Muscle layer of duodenum (tissue), 2 donors: Measurements from ENCODE around the gene PVALEF.

Source experiments
- H3K27ac ChIP-seq: one replicate; pipeline ENCODE4 v1.7.0; 2013; ENCODE audit warnings: mild to moderate bottlenecking, low read length
- H3K27me3 ChIP-seq: one replicate; pipeline ENCODE4 v1.7.0; 2013; ENCODE audit warnings: low read depth, mild to moderate bottlenecking, control low read depth, low read length
- H3K36me3 ChIP-seq, 2 donors: one replicate each; pipeline ENCODE4 v1.7.0; 2013; ENCODE audit warnings: low read length in 2 of 2, control low read depth in 1 of 2, mild to moderate bottlenecking in 1 of 2; ENCODE audit not compliant: insufficient read depth in 2 of 2, control insufficient read depth in 1 of 2
- H3K4me1 ChIP-seq, 2 donors: one replicate each; pipeline ENCODE4 v1.7.0; 2013; ENCODE audit warnings: low read length in 2 of 2, mild to moderate bottlenecking in 2 of 2, control low read depth in 1 of 2, moderate library complexity in 1 of 2; ENCODE audit not compliant: insufficient read depth in 2 of 2, control insufficient read depth in 1 of 2
- H3K4me3 ChIP-seq, 2 donors: one replicate each; pipeline ENCODE4 v1.7.0; 2013; ENCODE audit warnings: low read length in 2 of 2, low read depth in 1 of 2, mild to moderate bottlenecking in 1 of 2
- H3K9me3 ChIP-seq, 2 donors: one replicate each; pipeline ENCODE4 v1.7.0; 2013; ENCODE audit warnings: low read length in 2 of 2, control low read depth in 1 of 2, mild to moderate bottlenecking in 1 of 2; ENCODE audit not compliant: control insufficient read depth in 1 of 2
- donor health status: healthy.

PVALEF gene

DNA sequence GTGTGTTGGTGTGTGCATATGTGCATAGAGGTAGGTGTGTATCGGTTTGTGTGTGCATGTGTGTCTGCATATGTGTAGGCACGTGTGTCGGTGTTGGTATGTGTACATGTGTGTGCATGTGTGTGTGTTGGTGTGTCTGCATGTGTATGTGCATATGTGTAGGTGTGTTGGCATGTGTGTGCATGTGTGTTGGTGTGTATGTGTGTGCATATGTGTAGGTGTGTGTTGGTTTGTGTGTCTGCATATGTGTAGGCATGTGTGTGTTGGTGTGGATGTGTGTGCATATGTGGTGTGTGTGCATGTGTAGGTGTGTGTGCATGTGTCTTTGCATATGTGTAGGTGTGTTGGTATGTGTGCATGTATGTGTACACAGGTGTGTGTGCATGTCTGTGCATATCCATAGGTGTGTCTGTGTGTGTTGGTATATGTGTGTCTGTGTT lies 4.6 kb downstream of the PVALEF start:
- Histone ChIP-seq H3K4me3 (no peak overlapping the region), H3K27ac (no peak overlapping the region), H3K4me1 (peaks cover 0 to 13% of the 10 kb centered on the region in 2 donors), H3K9me3 (no peaks in the 10 kb centered on the region), H3K27me3 (no peaks in the 10 kb centered on the region), H3K36me3 (no peaks in the 10 kb centered on the region)

DNA sequence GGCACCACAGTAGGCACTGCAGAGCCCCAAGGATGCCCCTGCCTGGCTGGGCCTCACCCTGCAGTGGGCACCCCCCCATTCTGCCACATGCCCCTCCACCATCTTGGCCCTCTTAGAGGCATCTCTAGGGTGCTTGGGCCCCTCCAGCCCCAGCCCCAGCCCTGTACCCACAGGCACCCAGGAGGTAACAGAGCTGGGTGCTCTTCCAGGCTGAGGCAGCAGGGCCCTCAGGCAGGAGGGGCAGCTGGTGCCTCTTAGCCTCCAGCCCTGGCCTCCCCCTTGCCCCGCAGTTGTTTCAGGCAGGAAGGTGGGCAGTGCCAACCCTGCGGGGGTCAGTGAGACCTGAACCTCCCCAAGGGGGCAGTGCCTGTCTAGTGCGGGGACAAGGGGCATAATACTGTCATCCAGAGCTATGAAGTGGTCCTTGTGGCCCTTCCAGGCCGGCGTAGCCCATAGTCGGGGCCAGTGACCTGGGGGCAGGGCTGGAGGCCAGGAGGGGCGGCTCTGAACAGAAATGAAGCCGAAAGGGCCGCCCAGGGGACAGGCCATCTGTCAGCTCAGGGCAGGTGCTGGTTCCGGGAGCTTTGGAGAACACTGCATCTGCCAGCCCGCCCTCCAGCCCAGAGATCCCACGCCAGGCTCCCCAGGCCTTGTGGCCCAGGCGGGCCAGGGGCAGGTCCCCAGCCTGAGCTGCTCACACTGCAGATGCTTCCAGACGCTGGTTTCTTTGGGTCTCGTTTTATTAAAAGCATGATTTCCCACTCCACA lies 5.6 kb downstream of the PVALEF start:
- Histone ChIP-seq H3K4me3 (no peak overlapping the region), H3K9me3 (peaks cover 0 to 5% of the 10 kb centered on the region in 2 donors), H3K4me1 (peaks cover 0 to 6% of the 10 kb centered on the region in 2 donors), H3K36me3 (no peaks in the 10 kb centered on the region), H3K27me3 (no peaks in the 10 kb centered on the region), H3K27ac (no peak overlapping the region)

DNA sequence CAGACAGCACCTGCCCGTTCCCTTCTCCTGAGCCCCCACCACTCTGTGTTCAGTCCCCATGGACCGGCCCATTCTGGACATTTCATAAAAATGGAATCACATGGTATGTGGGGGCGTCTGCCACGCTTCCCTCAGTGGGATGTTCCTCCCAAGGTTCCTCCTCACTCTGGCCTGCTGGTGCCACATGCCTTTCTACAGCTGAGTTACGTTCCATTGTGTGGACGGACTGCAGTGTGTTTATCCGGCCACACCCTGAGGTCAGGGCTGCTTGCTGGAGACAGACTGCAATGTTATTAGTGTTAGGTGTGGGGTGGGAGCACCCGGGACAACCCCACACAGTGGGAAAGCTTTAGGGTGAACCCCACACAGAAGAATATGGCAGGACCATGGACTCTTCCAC lies 6.6 kb downstream of the PVALEF start:
- H3K9me3 ChIP-seq = peaks cover 0 to 5% of the 10 kb centered on the region in 2 donors
- H3K4me1 ChIP-seq = no peaks in the 10 kb centered on the region
- H3K27me3 ChIP-seq = no peaks in the 10 kb centered on the region
- no peak overlapping the region for H3K27ac ChIP-seq
- H3K36me3 ChIP-seq = no peaks in the 10 kb centered on the region
- H3K4me3 ChIP-seq = no peak overlapping the region

DNA sequence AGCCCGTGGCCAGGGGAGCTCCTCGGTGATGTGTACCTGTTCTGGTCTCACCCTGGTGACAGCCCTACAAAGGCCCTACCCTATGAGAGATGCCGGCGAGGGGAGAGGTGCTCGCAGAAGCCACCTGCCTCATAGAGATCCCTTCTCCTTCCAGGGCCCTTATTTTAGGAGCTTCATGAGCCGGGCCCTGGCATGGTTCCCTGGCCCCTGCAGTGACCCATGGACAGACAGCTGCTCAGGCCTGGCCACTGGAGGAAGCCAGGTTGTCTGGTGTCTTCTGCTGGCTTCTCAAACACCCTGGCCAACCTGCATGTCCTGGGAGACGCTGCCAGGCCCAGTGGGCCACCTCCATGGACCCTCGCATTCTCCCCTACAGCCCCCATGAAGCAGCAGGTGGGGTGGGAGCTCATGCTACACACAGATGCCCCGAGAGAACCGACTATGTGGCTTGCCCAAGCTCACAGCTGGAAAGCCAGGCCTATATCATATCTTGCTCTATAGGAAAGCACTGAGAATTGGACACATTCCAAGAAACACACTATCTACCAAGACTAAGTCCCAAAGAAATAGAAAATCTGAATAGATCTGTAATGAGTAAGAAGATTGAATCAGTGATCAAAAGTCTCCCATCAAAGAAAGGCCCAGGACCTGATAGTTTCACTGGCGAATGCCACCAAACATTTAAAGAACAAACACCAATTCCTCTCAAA lies 7.9 kb downstream of the PVALEF start:
- H3K36me3 ChIP-seq = no peaks in the 10 kb centered on the region
- peaks cover 0 to 5% of the 10 kb centered on the region in 2 donors for H3K9me3 ChIP-seq
- no peak overlapping the region for H3K4me3 ChIP-seq
- H3K4me1 ChIP-seq = no peaks in the 10 kb centered on the region
- no peaks in the 10 kb centered on the region for H3K27me3 ChIP-seq
- H3K27ac ChIP-seq = no peak overlapping the region

DNA sequence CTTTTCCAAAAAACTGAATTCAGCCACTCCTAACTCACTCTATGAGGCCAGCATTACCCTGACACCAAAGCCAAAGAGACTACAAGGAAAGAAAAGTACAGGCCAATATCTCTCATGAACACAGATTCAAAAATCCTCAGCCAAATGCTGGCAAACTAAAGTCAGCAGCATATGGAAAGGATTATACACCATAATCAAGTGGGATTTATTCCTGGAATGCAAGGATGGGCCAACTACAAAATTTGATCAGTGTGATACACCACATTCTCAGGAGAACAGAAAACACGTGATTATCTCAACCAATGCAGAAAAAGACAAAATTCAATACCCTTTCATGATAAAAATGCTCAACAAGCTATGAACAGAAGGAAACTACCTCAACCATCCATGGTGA lies 8.5 kb downstream of the PVALEF start:
- Histone ChIP-seq H3K4me1 (no peaks in the 10 kb centered on the region), H3K27ac (no peak overlapping the region), H3K27me3 (no peaks in the 10 kb centered on the region), H3K4me3 (no peak overlapping the region), H3K36me3 (no peaks in the 10 kb centered on the region), H3K9me3 (peaks cover 0 to 5% of the 10 kb centered on the region in 2 donors)

DNA sequence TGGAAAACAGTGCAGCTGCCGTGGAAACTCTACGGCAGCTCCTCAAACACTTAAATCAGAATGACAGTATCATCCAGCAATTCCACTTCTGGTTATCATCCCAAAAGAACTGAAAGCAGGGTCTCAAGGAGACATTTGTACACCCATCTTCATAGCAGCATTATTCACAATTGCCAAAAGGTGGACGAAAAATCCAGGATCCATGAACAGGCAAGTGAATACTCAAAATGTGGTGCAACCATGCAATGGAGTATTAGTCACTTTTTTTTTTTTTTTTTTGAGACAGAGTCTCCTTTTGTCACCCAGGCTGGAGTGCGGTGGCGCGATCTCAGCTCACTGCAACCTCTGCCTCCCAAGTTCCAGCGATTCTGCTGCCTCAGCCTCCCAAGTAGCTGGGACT lies 11.4 kb downstream of the PVALEF start:
- Histone ChIP-seq H3K27ac (no peak overlapping the region), H3K4me1 (no peaks in the 10 kb centered on the region), H3K4me3 (no peak overlapping the region), H3K9me3 (peaks cover 0 to 5% of the 10 kb centered on the region in 2 donors), H3K36me3 (no peaks in the 10 kb centered on the region), H3K27me3 (no peaks in the 10 kb centered on the region)

DNA sequence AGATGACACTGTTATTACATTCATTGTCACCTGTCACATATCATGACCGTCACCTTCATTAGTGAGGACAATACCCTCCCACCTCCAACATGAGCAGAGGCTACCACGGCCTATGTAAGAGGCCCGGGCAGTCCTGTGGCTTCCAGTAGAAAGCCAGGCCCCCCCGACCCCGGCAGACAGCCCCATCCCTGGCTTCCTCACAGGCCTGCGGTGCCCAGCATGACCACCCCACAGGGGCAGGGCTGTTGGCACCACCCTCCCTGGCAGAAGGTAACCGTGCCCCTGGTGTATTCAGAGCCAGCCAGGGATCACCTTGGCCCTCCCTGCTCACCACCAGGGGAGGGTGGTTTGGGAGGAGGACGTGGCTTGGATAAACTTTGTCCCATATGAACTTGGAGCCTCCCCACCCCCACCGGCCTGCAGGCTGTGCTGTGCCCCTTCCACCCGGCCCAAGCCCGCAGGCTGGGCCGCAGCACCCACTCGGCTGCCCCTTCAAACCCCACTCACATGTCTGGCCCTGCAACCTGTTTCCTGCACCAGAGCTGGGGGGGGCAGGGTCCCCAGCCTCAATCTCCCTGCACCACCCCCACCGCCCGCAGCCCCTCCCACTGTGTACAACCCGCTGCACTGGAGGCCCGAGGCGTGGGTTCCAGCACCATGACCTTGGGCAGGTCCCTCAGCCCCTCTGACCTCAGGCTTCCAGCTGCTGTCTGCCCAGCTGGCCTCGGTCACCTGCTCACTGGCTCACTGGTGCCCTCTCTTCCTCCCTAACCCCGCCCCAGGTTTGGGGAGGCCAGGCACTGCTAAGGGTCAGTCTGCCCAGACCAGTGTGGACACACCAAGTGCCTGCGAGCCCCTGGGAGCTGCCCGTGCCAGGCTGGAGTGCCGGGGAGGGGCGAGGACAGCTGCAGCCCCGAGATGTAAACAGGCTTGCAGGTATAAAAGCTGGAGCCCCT lies 13.1 kb downstream of the PVALEF start:
- Histone ChIP-seq H3K27ac (no peak overlapping the region), H3K36me3 (no peaks in the 10 kb centered on the region), H3K4me3 (no peak overlapping the region), H3K4me1 (no peaks in the 10 kb centered on the region), H3K27me3 (no peaks in the 10 kb centered on the region), H3K9me3 (peaks cover 0 to 5% of the 10 kb centered on the region in 2 donors)

DNA sequence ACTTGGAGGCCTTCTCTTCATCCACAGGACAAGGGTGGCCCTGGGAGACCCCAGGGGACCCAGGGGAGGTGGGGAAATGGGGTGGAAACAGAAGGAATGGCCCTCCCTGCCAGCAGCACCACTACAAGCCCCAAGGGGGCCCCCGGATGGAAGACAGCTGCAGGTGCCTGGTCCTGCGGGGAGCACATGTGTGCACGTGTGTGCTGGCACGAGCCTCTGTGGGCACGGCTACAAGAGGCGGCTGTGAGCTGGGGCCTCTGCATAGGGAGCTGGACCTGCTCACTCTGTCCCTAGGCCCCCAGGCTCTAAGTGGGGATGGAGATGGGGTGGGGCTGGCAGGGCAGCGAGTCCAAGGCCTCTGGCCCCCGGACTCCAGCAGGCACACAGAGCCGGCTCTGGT lies 13.9 kb downstream of the PVALEF start:
- no peak overlapping the region for H3K4me3 ChIP-seq
- no peaks in the 10 kb centered on the region for H3K27me3 ChIP-seq
- peaks cover 0 to 5% of the 10 kb centered on the region in 2 donors for H3K9me3 ChIP-seq
- no peaks in the 10 kb centered on the region for H3K36me3 ChIP-seq
- no peak overlapping the region for H3K27ac ChIP-seq
- H3K4me1 ChIP-seq = no peaks in the 10 kb centered on the region

DNA sequence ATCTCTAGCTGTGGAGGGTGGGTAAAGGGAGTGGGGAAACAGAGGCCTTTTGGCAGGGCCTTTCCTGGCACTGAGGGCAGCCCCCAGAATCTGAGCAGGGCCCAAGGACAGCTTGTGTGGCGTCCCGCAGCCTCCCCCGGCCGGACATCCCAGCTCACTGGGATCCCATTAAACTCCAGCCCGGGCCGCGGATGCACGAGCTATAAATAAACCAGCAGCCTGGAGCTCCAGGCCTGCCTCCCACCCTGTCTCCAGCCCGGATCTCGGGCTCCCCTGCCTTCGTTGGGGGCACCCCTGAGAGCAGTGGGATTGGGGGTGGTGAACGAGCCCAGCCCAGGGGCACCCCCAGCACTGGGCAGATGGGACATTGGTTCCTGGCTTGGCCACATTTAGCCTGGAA lies 14.6 kb downstream of the PVALEF start:
- H3K36me3 ChIP-seq = no peaks in the 10 kb centered on the region
- H3K9me3 ChIP-seq = peaks cover 0 to 5% of the 10 kb centered on the region in 2 donors
- no peak overlapping the region for H3K4me3 ChIP-seq
- no peak overlapping the region for H3K27ac ChIP-seq
- no peaks in the 10 kb centered on the region for H3K27me3 ChIP-seq
- H3K4me1 ChIP-seq = no peaks in the 10 kb centered on the region

DNA sequence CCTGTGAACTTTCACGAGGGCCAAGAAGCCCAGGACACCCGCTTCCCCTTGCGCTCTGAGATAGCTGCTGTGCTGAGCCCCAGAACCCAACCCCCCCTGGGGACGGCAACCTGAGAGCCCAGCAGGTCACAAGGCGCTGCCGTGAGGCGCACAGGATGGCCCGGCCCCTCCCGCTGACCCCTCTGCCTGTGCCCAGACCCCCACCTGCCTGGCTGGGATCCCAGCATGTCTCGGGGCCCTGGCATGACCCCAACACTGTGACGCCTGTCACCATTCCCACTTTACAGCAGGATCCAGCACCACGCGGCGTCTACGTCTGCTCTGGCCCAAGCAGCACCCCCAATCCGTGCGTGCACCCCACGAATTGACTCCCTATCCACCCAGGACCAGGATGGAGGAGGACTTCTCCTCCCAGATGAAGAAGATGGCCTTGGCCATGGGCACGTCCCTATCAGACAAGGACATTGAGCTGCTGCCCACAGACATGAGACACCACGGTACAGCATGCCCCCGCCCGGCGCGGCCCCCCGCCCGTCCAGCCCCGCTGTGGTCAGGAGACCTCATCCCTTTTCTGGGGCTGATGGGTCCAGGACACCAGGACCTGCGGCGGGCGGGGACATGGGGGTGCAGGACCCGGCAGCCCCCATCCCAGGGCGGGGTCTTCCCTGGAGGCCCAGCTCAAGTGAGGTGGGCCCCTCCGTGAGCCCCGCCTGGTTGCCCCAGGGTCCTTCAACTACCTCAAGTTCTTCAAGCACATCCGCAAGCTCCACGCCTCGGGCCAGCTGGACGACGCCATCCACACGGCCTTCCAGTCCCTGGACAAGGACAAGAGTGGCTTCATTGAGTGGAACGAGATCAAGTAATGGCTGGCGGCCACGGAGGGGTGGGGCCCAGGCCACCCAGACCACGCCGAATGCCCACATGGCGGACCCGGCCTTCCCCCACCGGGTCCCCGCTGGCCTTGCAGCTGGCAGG lies 15.8 kb downstream of the PVALEF start:
- Histone ChIP-seq H3K4me1 (no peaks in the 10 kb centered on the region), H3K9me3 (no peaks in the 10 kb centered on the region), H3K4me3 (no peak overlapping the region), H3K36me3 (no peaks in the 10 kb centered on the region), H3K27ac (no peak overlapping the region), H3K27me3 (no peaks in the 10 kb centered on the region)
